GM21619 (cell line): ENCODE data around the gene RNF26.

Source experiments
- ATAC-seq: cut with Tn5 transposase; IDR thresholded peaks from one replicate; pipeline ENCODE4 v1.9.1; 2021; ENCODE audit not compliant: unreplicated experiment

The RNF26 gene

DNA sequence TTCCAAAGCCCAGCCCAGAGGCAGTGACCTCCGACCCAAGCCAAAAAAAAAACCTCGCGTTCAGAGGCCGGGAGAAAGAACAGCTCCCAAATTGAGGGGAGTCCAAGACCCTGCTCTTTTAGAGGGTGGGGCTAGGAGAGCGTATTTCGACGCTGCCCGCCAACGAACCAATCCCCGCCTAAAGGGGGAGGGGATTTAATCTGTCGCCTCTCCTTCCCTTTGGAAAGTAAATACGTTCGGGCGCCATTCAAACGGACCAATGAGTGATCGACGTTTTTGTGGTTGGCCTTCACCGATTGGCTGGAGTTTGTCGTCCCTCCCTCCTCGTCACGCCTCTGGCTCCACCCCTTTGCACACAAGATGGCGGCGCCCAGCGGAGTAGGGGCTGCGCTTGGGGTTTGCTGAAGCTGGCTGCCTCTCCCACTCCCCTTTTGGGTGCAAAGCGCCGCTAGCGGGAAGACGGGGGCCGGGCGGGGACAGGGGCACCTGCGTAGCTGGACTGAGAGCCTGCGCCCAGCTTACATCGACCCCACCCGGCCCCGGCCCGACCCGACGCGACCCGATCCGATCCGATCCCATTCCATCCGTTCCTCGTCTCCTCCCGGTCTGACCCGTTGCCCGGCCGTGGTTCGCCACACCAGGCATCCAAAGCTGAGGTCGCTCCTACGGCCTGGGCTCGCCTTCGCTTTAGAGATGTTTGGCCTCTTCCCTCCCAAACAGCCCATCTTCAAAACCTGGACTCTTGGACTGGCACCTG lies at the start of gene RNF26:
Gene RNF26, plus strand, starts transcription at position 354 of the 757 bp plus-strand sequence. CDS start 596 bp downstream, outside the sequence.
- peak; percentile 96 for ATAC-seq

DNA sequence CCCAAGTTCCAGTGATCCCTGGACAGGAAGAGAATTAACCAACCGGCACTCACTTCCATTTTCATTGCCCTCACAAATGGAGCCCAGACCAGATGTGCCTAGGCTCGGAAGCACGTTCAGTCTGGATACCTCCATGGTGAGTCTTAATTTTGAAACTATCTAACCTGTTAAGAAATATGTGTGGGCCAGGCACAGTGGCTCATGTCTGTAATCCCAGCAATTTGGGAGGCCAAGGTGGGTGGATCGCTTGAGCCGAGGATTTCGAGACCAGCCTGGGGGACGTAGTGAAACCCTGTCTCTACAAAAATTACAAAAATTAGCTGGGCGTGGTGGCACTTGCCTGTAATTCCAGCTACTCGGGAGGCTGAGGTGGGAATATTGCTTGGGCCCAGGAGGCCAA lies 48.9 kb upstream of the RNF26 start:
- ATAC-seq: no peak

DNA sequence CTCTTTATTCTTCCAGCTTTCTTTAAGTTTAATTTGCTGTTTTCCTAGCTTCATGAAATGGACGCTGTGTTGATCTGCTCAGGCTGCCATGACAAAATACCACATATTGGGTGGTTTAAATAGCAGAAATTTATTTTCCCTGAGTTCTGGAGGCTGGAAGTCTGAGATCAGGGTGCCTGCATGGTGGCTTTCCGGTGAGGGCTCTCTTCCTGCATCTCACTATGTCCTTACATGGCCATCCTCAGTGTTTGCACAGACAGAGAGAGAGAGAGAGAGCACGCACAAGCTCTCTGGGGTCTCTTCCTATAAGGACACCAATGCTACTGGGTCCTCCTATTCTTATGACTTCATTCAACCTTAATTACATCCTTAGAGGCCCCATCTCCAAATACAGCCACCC lies 46.1 kb upstream of the RNF26 start:
- no peak for ATAC-seq

DNA sequence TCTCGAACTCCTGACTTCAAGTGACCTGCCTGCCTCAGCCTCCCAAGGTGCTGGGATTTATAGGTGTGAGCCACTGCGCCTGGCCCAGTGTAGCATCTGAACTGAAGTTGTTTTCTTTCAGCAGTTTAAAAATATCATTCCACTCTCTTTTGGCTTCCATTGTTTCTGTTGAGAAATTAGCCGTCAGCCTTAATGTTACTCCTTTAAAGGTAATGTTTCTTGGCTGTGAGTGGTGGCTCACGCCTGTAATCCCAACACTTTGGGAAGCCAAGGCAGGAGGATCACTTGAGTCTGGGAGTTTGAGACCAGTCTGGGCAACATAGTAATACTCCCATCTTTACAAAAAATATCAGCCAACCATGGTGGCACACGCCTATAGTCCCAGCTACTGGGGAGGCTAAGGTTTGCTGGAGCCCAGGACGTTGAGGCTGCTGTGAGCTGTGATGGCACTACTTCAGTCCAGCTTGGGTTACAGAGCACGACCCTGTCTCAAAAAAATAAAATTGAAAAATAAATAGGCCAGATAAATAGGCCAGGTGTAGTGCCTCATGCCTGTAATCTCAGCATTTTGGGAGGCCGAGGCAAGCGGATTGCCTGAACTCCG lies 43.3 kb upstream of the RNF26 start:
- no peak for ATAC-seq

DNA sequence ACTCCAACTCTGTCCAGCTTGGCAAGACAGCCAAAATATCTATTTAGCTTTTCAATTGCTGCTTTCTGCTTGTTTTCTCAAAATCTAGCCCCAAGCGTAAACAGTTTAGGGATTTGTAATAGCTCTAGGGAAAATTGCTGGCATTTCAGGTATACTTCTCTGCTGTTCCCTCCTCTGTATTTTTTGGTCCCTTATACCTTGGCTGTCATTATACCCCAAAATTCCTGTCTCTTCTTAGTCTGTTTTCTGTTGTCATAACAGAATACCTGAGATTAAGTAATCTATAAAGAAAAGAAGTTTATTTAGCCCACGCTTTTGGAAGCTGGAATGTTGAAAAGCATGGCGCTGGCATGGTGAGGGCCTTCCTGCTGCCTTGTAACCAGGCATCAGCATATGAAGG lies 40.9 kb upstream of the RNF26 start:
- no peak for ATAC-seq

DNA sequence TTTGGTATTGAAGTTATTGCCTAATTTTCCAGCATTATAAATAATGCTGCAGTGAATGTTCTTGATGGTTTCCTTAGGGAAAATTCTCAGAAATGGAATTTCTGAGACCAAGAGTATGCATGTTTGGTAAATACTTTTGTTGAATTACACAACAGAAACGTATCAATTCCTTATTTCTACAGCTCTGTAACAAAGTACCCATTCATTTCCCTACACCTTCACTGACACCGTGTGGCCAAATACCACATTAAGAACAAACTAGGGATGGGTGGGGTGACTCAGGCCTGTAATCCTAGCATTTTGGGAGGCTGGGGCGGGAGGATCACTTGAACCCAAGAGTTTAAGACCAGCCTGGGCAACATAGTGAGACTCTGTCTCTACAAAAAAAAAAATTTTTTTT lies 39.1 kb upstream of the RNF26 start:
- no peak for ATAC-seq

DNA sequence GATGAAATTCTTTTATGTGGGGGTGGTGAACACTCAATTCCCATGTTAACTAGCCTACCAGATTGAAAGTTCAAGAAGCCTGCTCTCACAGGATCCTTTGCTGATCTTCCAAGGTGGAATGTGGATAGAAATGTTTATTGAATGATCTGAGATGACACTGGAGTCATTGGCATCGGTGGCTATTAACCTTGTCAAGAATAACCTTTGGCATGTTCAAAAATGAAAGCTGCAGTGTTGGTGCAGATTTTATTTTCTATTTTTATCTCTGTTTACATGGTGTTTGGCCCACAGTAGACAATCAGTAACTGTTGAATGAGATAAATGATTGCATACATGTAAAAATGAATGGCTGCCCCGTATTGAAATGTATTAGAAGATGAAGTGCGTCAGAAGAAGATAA lies 36.4 kb upstream of the RNF26 start:
- no peak for ATAC-seq

DNA sequence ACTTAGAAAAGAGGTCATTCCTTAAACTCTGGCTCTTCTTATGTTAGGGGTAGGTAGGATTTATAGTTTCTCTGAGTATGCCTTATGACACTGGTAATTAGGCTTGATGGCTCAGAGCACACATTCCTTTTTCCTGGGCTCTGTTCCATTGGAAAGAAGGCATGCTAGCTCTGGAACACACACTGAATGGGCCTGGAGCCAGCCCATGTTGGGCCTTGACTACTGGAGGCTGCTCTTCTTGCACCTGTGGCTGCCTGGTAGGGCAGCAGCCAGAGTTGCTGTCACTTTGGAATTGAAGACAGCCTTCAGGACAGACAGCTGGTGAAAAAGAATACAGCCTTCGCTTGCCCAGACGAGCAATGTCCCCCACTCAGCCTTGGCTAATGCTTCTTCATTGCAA lies 35.6 kb upstream of the RNF26 start:
- ATAC-seq: no peak

DNA sequence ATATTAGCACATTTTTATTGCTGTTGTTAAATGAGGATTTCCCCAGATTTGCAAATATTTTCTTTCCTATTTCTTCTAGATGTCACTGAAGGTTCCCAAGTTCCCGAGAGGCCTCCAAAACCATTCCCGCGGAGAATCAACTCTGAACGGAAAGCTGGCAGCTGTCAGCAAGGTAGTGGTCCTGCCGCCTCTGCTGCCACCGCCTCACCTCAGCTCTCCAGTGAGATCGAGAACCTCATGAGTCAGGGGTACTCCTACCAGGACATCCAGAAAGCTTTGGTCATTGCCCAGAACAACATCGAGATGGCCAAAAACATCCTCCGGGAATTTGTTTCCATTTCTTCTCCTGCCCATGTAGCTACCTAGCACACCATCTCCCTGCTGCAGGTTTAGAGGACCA lies 34.9 kb upstream of the RNF26 start:
- ATAC-seq: no peak

DNA sequence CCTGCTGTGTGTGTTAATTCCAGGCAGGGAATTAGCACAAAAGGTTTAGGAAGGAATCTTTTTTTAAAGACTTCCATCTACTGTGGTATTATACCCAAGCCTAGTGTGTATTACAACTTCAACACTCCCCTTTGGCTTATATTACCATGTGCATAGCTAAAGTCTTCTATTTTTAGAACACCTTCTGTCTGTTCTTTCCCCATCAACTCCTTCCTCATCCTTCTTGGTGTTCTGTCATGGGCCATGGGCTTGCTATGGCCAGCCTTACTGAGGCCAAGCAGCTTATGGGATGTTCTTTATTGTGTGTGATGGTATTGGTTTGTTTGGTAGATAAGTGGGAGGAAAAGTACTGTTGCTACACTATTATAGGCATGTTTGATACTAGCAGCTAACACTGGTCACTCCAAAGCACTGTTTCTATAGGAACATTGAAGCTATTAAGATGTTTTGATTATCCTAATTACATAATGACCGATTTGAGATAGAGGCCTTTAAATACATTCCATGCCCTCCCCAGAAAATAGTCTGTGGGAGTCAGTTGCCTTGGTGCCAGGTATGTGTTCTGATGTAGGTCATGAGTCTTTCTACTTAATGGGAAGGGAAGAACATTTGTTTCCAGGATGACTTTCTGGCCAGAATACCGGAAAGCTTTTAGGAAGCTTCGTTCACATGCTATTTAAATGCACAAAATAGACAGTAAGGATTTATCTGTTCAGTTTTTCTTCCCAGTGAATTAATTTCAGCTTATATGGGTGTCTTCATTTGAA lies 33.9 kb upstream of the RNF26 start:
- ATAC-seq: no peak

DNA sequence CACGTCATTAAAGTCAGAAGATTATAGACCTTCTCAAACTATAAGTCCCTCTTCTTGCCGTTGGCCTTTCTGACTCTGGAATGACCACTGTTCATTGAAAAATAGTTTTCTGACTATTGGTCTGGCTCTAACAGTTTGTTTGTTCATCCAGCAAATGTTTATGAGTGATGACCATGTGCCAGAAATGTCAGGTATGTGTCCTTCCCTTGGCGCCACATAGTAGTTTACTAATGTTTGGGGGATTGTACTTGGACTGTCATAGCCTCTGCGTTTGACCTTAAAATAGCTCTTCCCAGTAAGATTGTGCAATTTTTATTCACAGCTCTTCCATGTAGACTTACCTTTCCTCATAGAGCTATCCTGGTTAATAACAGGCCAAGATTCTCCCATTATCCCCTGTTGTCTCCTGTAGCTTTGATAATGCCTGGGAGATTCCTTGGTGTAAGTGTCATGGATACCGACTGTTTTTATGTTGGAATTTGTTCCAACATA lies 31.1 kb upstream of the RNF26 start:
- no peak for ATAC-seq

DNA sequence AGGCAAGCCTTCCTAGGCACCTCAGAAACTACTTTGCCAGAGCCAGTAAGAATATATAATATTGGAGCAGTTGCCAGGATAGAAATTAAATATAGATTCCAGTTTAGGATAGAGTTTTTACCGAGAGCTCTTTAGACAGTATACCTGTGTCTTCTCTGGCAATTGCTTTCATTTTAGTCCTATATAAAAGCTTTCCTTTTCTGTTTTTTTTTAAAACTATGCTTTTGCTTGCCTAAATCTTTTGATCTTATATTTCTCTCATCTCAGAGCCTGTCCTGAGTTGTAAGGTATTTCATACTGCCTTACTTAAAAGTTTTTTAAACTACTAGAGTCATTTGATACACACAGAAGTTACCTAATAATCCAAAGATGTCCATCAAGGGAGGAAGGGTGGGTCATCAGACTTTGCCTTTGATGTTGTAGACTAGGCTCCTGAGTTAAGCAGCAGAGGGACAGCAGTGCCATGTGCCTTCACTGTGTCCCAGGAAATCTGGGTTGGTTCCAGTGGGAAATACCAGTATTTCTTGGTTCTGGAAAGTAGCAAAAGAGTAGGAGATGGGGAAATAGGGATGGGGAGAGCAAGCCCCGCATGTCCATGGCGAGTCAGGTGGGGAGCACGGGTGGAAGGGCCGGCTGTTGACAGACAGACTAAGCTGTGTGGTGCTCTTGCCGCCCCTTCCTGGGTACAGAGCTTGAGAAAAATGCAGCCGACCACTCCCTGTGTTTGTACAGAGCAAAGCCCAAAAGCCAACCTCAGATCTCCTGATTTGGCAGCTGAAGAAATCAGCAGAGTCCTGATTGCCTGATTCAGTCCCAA lies 28.6 kb upstream of the RNF26 start:
- ATAC-seq: no peak

DNA sequence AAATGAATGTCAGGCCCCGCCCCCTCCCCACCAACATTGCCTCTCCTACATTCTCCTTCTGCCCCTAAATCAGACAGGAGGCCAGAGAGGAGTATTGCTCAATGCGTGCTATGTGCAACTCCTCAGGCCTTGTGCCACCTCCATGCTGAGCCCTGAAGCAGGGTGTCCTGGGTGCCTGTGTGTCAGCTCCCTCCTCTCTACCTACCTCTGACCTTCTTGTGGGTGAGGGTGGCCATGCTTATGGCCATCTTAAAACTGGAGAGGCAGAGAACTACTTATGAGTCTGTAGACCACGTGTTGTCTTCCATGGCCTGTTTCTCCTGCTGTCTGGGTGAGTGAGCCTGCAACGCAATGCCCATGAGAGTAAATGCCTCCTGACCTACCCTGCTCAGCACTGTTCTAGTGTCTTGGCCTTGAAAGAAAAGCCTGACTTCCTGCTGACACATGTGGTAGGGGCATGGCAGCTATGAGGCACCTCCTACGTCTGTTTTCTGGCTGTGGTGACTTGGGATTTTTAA lies 27.9 kb upstream of the RNF26 start:
- ATAC-seq: no peak

DNA sequence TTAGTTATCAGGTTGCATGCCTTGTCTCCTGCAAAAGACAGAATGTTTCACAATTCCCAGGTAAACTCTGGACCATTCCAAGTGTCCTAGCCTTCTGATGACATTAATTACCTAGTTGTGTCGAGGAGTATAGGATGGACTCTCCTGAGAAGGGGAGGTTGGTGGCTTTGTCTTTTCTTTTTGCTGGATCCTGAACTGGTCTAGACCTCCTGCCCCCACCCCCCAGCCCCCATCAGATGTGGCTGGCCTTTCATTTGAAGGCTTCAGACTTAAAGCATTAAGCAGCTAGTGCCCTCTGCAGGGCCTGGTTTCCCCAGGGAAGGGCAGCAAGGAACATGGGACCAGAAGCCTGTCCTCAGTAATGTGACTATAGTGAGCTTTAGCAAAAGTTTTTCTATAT lies 27.1 kb upstream of the RNF26 start:
- no peak for ATAC-seq

DNA sequence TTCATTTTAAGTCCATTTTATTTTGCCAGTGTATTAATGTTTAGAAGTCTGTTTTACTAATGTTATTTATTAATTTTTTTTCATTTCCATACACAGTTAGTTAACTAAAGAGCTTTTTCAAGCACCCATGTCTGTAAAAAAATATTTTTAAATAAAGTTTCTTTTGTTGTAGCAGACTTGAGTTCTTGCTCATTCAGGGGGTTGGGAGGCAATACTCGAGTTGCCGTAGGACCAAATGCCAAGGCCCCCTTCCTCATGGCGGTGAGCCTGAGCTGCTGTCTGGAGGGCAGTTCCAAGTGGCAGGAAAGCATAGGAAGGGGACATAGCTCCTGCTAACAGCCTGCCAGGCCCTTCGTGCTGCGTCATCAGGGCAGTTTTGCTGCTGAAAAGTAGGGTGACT lies 26.4 kb upstream of the RNF26 start:
- no peak for ATAC-seq

DNA sequence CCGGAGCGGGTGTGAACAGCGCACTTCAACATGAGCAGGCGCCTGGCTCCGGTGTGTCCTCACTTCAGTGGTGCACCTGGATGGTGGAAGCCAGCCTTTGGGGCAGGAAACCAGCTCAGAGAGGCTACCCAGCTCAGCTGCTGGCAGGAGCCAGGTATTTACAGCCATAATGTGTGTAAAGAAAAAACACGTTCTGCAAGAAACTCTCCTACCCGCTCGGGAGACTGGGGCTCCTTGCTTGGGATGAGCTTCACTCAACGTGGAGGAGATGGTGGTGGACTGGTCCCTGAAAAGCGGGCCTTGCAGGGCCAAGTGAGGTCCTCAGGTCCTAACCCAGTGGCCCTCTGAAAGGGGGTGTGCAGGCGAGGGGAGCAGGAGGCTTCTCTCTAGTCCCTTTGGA lies 24.9 kb upstream of the RNF26 start:
- no peak for ATAC-seq

DNA sequence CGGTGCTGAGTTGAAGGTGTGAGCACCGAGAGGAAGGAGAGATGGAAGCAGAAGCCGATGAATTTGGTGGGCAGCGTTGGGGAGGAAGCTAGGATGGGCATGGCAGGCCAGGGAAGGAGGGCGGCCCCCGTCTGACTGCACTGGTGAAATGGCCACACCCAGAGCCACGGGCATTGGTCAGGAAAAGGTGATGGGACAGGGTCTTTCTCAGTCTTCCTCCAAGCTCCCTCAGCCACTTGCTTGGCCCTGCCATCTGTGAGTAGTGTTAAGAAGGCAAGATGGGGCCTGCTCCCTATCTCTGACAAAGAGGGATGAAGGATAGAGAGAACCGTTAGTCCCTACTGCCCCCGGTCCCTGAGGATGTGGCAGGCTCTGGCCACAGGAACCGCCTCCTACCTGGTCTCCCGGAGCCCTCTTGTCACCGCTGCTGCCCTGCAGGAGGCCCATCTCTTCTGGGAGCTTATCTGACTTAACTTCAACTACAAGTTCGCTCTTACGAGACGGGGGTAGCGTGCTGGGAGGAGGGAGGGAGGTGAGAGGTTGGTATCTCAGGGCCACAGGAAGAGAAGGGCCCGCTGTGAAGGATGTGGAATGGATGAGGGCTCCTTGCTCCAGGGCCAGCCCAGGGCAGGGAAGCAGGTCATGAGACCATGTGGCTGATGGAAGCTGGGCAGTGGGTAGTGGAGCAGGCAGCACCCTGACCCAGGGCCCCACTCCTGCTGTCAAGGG lies 24.2 kb upstream of the RNF26 start:
- no peak for ATAC-seq

DNA sequence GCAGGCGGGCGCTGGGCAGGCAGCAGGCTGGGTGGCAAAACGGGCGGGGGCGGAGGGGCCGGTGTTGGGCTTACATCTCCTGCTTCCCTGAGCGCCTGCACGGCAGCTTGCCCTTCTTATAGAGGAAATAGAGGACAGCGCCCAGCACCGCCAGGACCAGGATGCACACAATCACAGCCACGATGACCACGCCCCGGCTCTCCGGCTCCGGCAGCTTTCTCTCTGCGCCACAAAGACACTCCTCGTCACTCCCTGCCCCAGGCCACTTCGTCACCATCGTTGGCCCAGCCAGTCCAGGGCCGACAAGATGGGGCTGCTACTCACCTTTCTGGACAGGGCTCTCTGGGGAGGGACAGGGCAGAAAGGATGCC lies 23.7 kb upstream of the RNF26 start:
- no peak for ATAC-seq

DNA sequence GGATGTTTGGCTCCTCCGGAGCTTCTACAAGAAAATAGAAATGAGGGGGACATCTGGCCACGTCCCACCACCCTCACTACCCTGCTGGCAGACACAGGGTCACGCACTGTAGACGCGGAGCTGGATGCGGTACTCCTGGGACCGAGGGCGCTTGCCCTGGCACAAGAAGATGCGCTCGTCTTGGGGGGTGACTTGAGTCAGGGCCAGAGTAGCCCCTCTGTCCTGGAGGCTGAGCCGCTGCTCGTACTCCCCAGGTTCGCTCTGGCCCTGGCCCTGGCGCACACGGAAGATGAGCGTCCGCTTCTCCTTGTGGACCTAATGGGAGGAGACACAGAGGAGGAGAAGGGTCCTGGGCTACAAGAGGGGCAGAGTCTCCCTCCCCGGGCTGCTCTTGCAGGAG lies 19.6 kb upstream of the RNF26 start:
- ATAC-seq: no peak
